K562 (cell line): Measurements from ENCODE around the gene KLF13. TPM values are rescaled to one million over a fixed set of nuclear protein-coding genes. Genes with fewer than 3 reads are reported as not detected.

Experiments
- DEAF1 ChIP-seq: fragments of 450-650 bp; formaldehyde crosslinking; IDR thresholded peaks from 2 replicates; pipeline ENCODE4 v1.4.0; 2020; ENCODE audit warnings: mild to moderate bottlenecking, moderate library complexity
- KLF1 ChIP-seq: fragments of 450-650 bp; IDR thresholded peaks from 2 replicates; pipeline ENCODE4 v1.6.1; 2016; ENCODE audit warnings: missing genetic modification characterization, missing compliant biosample characterization
- PHTF2 ChIP-seq: fragments of 250-450 bp; sonication (Bioruptor Pico); IDR thresholded peaks from 2 replicates; pipeline ENCODE4 v1.5.0; 2021; ENCODE audit warnings: mild to moderate bottlenecking
- ZNF778 ChIP-seq: fragments of 450-650 bp; formaldehyde crosslinking; IDR thresholded peaks from 2 replicates; pipeline ENCODE4 v1.4.0; 2020; ENCODE audit warnings: mild to moderate bottlenecking, moderate library complexity
- polyA plus RNA-seq, 8 experiments: library from polyadenylated mRNA; depleted of rRNA in 4 of 8; stranded (reverse) in 5 of 8; unstranded in 3 of 8; fragments of >200 nt; fragmentation: Nextera tagmentation in 2 of 8; fragmentation: Illumina TruSeq in 1 of 8; extraction: Ambion mirVana in 2 of 8; extraction: Trizol in 1 of 8; gene quantifications; 2 replicates each; pipeline versions ENCODE4 v1.2.1 to v1.2.3, GENCODE V29; 2011 to 2014; ENCODE audit warnings: inconsistent platforms in 1 of 8, missing spikeins in 1 of 8
- total RNA-seq, 7 experiments: library from RNA; depleted of rRNA in 6 of 7; stranded (reverse); fragments of >200 nt in 6 of 7; fragmentation: Illumina TruSeq in 2 of 7; extraction: Trizol in 2 of 7; gene quantifications; 2 replicates each; pipeline versions ENCODE4 v1.2.1 to v1.2.3, GENCODE V29; 2011 to 2021; ENCODE audit warnings: low replicate concordance in 1 of 7
- TF ChIP-seq, protein P1 (sequence below): fragments of 450-650 bp; conservative IDR thresholded peaks from 2 replicates; pipeline ENCODE4 v1.6.1; 2016; ENCODE audit warnings: missing genetic modification characterization, low read depth, mild to moderate bottlenecking, control low read depth, missing compliant biosample characterization
- TF ChIP-seq, protein P2 (sequence below), 2 experiments: fragments of 450-650 bp; conservative IDR thresholded peaks; 2 replicates each; pipeline ENCODE4 v1.6.1; 2017; ENCODE audit warnings: mild to moderate bottlenecking in 2 of 2, moderate library complexity in 2 of 2
- TF ChIP-seq, protein P3 (sequence below): sonication (generic); formaldehyde crosslinking; IDR thresholded peaks from 2 replicates; pipeline ENCODE4 v1.8.0; 2022; ENCODE audit warnings: missing genetic modification reagents, mild to moderate bottlenecking, borderline replicate concordance

Gene KLF13
- total and polyA plus RNA-seq, 9 of the 15 experiments (the other 6 are each of a cell fraction or from before 2014, with no cell fraction given): 1.8 to 10.5 (median 4.8) TPM

GRCh38 chr15:31360158-31360561 is 33.5 kb downstream of the KLF13 start (continued):
- TF ChIP-seq, protein P1, sequence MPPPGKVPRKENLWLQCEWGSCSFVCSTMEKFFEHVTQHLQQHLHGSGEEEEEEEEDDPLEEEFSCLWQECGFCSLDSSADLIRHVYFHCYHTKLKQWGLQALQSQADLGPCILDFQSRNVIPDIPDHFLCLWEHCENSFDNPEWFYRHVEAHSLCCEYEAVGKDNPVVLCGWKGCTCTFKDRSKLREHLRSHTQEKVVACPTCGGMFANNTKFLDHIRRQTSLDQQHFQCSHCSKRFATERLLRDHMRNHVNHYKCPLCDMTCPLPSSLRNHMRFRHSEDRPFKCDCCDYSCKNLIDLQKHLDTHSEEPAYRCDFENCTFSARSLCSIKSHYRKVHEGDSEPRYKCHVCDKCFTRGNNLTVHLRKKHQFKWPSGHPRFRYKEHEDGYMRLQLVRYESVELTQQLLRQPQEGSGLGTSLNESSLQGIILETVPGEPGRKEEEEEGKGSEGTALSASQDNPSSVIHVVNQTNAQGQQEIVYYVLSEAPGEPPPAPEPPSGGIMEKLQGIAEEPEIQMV (tag): no peak
- TF ChIP-seq PHTF2 (CRISPR knock-in tag): no peak
- no peak for TF ChIP-seq KLF1 (tag)
- no peak for TF ChIP-seq ZNF778 (CRISPR knock-in tag)
- TF ChIP-seq, protein P2, sequence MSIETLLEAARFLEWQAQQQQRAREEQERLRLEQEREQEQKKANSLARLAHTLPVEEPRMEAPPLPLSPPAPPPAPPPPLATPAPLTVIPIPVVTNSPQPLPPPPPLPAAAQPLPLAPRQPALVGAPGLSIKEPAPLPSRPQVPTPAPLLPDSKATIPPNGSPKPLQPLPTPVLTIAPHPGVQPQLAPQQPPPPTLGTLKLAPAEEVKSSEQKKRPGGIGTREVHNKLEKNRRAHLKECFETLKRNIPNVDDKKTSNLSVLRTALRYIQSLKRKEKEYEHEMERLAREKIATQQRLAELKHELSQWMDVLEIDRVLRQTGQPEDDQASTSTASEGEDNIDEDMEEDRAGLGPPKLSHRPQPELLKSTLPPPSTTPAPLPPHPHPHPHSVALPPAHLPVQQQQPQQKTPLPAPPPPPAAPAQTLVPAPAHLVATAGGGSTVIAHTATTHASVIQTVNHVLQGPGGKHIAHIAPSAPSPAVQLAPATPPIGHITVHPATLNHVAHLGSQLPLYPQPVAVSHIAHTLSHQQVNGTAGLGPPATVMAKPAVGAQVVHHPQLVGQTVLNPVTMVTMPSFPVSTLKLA (conservative IDR thresholded peaks at IDR 0.05): no peak
- TF ChIP-seq DEAF1 (CRISPR knock-in tag): no peak
- TF ChIP-seq, protein P3, sequence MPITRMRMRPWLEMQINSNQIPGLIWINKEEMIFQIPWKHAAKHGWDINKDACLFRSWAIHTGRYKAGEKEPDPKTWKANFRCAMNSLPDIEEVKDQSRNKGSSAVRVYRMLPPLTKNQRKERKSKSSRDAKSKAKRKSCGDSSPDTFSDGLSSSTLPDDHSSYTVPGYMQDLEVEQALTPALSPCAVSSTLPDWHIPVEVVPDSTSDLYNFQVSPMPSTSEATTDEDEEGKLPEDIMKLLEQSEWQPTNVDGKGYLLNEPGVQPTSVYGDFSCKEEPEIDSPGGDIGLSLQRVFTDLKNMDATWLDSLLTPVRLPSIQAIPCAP: no peak
- TF ChIP-seq, all 486 proteins: peak for 0
